ENCODE data around the gene RBM38. TPM values are rescaled to one million over a fixed set of nuclear protein-coding genes. Genes with fewer than 3 reads are reported as not detected.

The RBM38 gene
- total RNA-seq, 1 donor from 2014 or later, result 42.8 TPM

- TF ChIP-seq CTCF (IDR thresholded peaks at IDR 0.05; ENCODE audit: insufficient read depth, low read length, poor library complexity, severe bottlenecking), result no peak
- H3K36me3 ChIP-seq (ENCODE audit: control insufficient read depth, insufficient read depth, low read length), result no peaks in the 10 kb centered on the region
- H3K27me3 ChIP-seq (ENCODE audit: control insufficient read depth, insufficient read depth, low read length), result peaks cover 21% of the 10 kb centered on the region
- no peak for DNase-seq (ENCODE audit: low read depth)
- no peak overlapping the region for H3K4me3 ChIP-seq (ENCODE audit: low read depth, low read length)
Measured at GRCh38 chr20:57420571-57421252, 29.5 kb downstream of the RBM38 start.

- H3K36me3 ChIP-seq (ENCODE audit: control insufficient read depth, insufficient read depth, low read length), result no peaks in the 10 kb centered on the region
- TF ChIP-seq CTCF (IDR thresholded peaks at IDR 0.05; ENCODE audit: insufficient read depth, low read length, poor library complexity, severe bottlenecking), result no peak
- no peak overlapping the region for H3K4me3 ChIP-seq (ENCODE audit: low read depth, low read length)
- DNase-seq (ENCODE audit: low read depth), result no peak
- peaks cover 17% of the 10 kb centered on the region for H3K27me3 ChIP-seq (ENCODE audit: control insufficient read depth, insufficient read depth, low read length)
Measured at GRCh38 chr20:57421253-57422220, 30.3 kb downstream of the RBM38 start.

GRCh38 chr20:57422254-57422653 lies 31.1 kb downstream of the RBM38 start:
- DNase-seq (ENCODE audit: low read depth), result no peak
- H3K4me3 ChIP-seq (ENCODE audit: low read depth, low read length), result no peak overlapping the region
- no peak for TF ChIP-seq CTCF (IDR thresholded peaks at IDR 0.05; ENCODE audit: insufficient read depth, low read length, poor library complexity, severe bottlenecking)
- H3K36me3 ChIP-seq (ENCODE audit: control insufficient read depth, insufficient read depth, low read length), result no peaks in the 10 kb centered on the region
- peaks cover 12% of the 10 kb centered on the region for H3K27me3 ChIP-seq (ENCODE audit: control insufficient read depth, insufficient read depth, low read length)

- no peak for TF ChIP-seq CTCF (IDR thresholded peaks at IDR 0.05; ENCODE audit: insufficient read depth, low read length, poor library complexity, severe bottlenecking)
- Histone ChIP-seq H3K4me3 (ENCODE audit: low read depth, low read length) (no peak overlapping the region), H3K36me3 (ENCODE audit: control insufficient read depth, insufficient read depth, low read length) (no peaks in the 10 kb centered on the region), H3K27me3 (ENCODE audit: control insufficient read depth, insufficient read depth, low read length) (peaks cover 12% of the 10 kb centered on the region)
- no peak for DNase-seq (ENCODE audit: low read depth)
Measured at GRCh38 chr20:57425150-57426013, 34.2 kb downstream of the RBM38 start.

GRCh38 chr20:57426271-57426689 lies 35.1 kb downstream of the RBM38 start:
- Histone ChIP-seq H3K27me3 (ENCODE audit: control insufficient read depth, insufficient read depth, low read length) (peaks cover 4% of the 10 kb centered on the region), H3K36me3 (ENCODE audit: control insufficient read depth, insufficient read depth, low read length) (no peaks in the 10 kb centered on the region), H3K4me3 (ENCODE audit: low read depth, low read length) (no peak overlapping the region)
- no peak for TF ChIP-seq CTCF (IDR thresholded peaks at IDR 0.05; ENCODE audit: insufficient read depth, low read length, poor library complexity, severe bottlenecking)
- DNase-seq (ENCODE audit: low read depth), result no peak

Measured in kidney epithelial cell (primary cell).